Mesothelial cell of epicardium (in vitro differentiated cells): ENCODE measurements around the gene PLAAT2. TPM values are rescaled to one million over a fixed set of nuclear protein-coding genes. Genes with fewer than 3 reads are reported as not detected.

Experiments
- DNase-seq, 2 experiments: peaks; one replicate each; pipeline ENCODE4 v3.0.0; 2021; ENCODE audit warnings: low spot score in 2 of 2; ENCODE audit not compliant: unreplicated experiment in 2 of 2
- H3K27ac Mint-ChIP-seq: 2 replicates; pipeline ENCODE4 v1.8.0; 2021; ENCODE audit warnings: mixed read lengths
- H3K27me3 Mint-ChIP-seq: 2 replicates; pipeline ENCODE4 v1.8.0; 2021; ENCODE audit warnings: low read depth, mixed read lengths
- H3K36me3 Mint-ChIP-seq: 2 replicates; pipeline ENCODE4 v1.8.0; 2021; ENCODE audit warnings: mixed read lengths
- H3K4me1 Mint-ChIP-seq: 2 replicates; pipeline ENCODE4 v1.8.0; 2021; ENCODE audit warnings: mixed read lengths
- H3K4me3 Mint-ChIP-seq: 2 replicates; pipeline ENCODE4 v1.8.0; 2021; ENCODE audit warnings: mild to moderate bottlenecking, moderate library complexity, mixed read lengths
- H3K9me3 Mint-ChIP-seq: 2 replicates; pipeline ENCODE4 v1.8.0; 2021; ENCODE audit warnings: mixed read lengths
- total RNA-seq: library from RNA; stranded (reverse); gene quantifications from 3 replicates; pipeline ENCODE4 v1.2.1, GENCODE V29; 2021
- TF ChIP-seq, protein P1 (sequence below): fragments of 200-600 bp; sonication (generic); IDR thresholded peaks from one replicate; pipeline ENCODE4 v1.5.0; 2021; ENCODE audit warnings: antibody characterized with exemption; ENCODE audit not compliant: unreplicated experiment

PLAAT2 gene
- not detected in 3 replicates for total RNA-seq

DNA sequence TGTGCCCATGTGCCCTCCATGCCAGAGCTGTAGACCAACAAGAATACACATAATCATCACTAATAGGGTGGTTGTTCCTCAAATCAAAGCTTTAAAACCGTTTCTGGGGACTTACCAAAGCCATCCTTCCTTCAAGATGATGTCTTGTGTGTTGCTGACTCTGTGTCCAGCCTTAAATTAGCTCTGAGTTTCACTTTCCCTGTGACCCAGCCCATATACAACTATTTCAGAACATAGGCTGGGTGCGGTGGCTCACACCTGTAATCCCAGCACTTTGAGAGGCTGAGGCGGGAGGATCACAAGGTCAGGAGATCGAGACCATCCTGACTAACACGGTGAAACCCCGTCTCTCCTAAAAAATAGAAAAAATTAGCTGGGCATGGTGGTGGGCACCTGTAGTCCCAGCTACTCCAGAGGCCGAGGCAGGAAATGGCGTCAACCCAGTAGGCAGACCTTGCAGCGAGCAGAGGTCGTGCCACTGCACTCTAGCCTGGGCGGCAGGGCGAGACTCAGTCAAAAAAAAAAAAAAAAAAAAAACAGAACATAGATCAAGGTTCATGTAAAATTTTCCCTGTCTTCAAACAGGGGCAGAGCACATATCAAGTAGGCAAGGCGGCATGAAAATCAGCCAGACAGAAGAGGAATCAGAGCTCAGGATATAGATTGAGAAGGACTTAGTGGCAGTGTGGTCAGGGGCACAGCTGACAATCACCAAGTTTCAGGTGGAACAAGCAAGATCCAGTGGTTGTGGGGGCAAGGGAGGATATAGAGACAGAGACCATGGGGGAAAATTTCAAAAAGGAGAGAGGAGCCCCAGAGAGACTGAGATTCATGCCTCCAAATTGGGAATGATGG lies at the start of gene PLAAT2:
TSS of gene PLAAT2 (minus strand) at position 179 of the 855 bp plus-strand sequence. CDS start at position 124, 55 bp downstream.
- Mint-ChIP-seq H3K27me3 (no peaks in the 10 kb centered on the region), H3K9me3 (no peaks in the 10 kb centered on the region), H3K36me3 (no peaks in the 10 kb centered on the region), H3K4me1 (peaks cover 20% of the 10 kb centered on the region), H3K4me3 (no peak within 1 kb of the TSS), H3K27ac (no peak within 1 kb of the TSS)
- no peak for DNase-seq
- TF ChIP-seq, protein P1, sequence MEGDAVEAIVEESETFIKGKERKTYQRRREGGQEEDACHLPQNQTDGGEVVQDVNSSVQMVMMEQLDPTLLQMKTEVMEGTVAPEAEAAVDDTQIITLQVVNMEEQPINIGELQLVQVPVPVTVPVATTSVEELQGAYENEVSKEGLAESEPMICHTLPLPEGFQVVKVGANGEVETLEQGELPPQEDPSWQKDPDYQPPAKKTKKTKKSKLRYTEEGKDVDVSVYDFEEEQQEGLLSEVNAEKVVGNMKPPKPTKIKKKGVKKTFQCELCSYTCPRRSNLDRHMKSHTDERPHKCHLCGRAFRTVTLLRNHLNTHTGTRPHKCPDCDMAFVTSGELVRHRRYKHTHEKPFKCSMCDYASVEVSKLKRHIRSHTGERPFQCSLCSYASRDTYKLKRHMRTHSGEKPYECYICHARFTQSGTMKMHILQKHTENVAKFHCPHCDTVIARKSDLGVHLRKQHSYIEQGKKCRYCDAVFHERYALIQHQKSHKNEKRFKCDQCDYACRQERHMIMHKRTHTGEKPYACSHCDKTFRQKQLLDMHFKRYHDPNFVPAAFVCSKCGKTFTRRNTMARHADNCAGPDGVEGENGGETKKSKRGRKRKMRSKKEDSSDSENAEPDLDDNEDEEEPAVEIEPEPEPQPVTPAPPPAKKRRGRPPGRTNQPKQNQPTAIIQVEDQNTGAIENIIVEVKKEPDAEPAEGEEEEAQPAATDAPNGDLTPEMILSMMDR: no peak

DNA sequence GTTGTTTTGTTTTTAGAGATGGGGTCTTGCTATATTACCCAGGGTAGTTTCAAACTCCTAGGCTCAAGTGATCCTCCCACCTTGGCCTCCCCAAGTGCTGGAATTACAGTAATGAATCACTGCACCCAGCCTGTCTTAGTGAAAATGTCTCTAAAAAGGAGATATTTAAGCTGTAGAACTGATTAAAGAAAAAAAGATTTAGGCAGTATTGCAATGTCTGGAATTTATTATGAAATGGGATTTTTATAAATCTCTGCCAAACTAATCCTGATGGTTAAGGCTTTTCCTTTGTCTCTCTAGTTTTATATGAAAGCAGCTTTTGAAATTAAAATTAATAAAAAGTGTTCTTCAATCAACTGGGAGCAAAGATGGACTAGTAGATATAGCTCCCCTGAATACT lies 49.0 kb upstream of the PLAAT2 start:
- no peaks in the 10 kb centered on the region for H3K36me3 Mint-ChIP-seq
- H3K9me3 Mint-ChIP-seq: no peaks in the 10 kb centered on the region
- no peak overlapping the region for H3K27ac Mint-ChIP-seq
- H3K4me1 Mint-ChIP-seq: peaks cover 30% of the 10 kb centered on the region
- no peak for DNase-seq
- peaks cover 18% of the 10 kb centered on the region for H3K27me3 Mint-ChIP-seq
- no peak overlapping the region for H3K4me3 Mint-ChIP-seq
- TF ChIP-seq, protein P1: no peak

DNA sequence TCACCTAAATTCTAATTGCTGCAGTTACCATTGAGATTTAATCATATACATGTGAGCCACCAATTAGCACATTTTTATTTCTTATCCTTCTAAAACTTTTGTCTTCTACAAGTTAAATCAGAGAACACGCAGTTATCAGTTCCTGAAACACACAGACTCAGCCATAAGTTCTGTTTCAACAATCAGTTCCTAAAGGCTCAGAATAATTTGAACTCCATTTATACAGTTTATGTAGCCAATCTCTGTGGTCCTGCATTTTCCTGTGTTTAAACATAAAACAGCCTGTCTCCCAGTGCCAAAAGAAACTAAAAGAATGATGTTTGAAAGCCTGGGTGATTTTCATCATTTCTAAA lies 48.2 kb upstream of the PLAAT2 start:
- no peak overlapping the region for H3K4me3 Mint-ChIP-seq
- H3K27me3 Mint-ChIP-seq: peaks cover 18% of the 10 kb centered on the region
- TF ChIP-seq, protein P1: no peak
- H3K27ac Mint-ChIP-seq: no peak overlapping the region
- no peak for DNase-seq
- H3K9me3 Mint-ChIP-seq: no peaks in the 10 kb centered on the region
- no peaks in the 10 kb centered on the region for H3K36me3 Mint-ChIP-seq
- H3K4me1 Mint-ChIP-seq: peaks cover 30% of the 10 kb centered on the region

DNA sequence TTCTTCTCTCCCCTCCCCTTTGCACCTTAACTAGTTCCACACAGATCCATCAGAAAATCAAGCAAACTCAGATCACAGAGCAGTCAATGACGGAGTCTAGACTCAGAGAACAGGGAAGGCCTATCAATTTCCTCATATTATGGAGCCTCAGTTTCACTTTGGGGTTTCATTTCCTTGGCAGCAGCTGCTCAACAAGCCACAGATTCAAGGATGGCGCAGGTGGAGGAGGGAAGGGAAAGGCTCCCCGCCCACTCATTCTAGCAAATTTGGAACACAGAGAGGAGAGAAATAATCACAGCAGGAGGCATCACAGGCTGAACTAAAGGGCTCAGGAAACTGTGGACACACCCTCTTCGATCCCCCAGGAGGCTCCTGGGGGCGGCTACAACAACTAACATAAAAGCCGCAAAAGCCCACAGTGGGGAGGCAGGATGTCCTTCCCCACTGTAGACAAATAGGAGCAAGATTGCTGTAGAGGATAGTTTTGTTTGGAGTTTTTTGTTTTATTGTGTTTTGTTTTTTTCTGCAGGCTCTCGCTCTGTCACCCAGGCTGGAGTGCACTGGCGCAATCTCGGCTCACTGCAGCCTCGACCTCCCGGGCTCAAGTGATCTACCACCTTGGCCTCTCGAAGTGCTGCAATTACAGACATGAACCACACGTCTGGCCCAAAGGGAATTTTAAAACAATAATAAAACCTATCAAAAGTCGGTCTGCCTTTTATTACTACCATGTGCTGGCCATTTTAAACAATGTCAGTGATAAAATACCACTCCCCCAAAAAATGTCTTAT lies 47.6 kb upstream of the PLAAT2 start:
- TF ChIP-seq, protein P1: peak; percentile 8
- DNase-seq: no peak
- Mint-ChIP-seq H3K9me3 (no peaks in the 10 kb centered on the region), H3K4me1 (peaks cover 30% of the 10 kb centered on the region), H3K27ac (no peak overlapping the region), H3K27me3 (peaks cover 18% of the 10 kb centered on the region), H3K36me3 (no peaks in the 10 kb centered on the region), H3K4me3 (no peak overlapping the region)

DNA sequence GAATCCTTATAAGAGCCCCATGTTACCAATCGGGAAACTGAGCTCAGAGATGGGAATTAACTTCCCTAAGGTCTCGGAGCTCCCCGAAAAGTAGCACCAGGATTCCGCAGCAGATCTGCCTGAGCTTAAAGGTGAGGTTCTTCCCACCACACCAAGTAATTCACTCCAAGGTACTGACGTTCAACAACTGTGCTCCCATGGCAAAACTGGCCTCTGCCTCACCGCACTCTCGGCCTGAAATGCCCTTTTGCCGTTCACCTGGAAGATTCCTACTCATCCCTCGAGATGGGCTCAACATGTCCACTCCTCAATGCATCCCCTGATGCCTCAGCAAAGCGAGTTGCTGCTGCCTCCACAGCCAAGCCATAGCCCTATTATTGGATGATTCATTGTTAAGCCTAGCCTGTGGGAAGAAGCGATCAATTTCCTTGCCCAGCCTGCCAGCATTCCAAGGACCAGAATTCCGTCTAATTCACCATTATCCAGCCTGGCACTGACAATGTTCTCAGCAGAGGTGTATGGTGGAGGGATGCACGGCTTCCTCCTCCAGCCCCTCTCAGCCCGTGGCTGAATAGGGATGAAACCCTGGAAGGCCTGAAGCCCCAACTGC lies 46.9 kb upstream of the PLAAT2 start:
- Mint-ChIP-seq H3K27ac (no peak overlapping the region), H3K27me3 (peaks cover 18% of the 10 kb centered on the region), H3K9me3 (no peaks in the 10 kb centered on the region), H3K4me3 (no peak overlapping the region), H3K4me1 (peaks cover 30% of the 10 kb centered on the region), H3K36me3 (no peaks in the 10 kb centered on the region)
- no peak for DNase-seq
- TF ChIP-seq, protein P1: no peak
